ENCODE measurements around the gene S100A5. TPM values are rescaled to one million over a fixed set of nuclear protein-coding genes. Genes with fewer than 3 reads are reported as not detected.
A peak's percentile ranks its signal among the peaks of the same experiment; 100 is the strongest.

S100A5 gene
- total and polyA plus RNA-seq, 11 donors, result not detected

DNA sequence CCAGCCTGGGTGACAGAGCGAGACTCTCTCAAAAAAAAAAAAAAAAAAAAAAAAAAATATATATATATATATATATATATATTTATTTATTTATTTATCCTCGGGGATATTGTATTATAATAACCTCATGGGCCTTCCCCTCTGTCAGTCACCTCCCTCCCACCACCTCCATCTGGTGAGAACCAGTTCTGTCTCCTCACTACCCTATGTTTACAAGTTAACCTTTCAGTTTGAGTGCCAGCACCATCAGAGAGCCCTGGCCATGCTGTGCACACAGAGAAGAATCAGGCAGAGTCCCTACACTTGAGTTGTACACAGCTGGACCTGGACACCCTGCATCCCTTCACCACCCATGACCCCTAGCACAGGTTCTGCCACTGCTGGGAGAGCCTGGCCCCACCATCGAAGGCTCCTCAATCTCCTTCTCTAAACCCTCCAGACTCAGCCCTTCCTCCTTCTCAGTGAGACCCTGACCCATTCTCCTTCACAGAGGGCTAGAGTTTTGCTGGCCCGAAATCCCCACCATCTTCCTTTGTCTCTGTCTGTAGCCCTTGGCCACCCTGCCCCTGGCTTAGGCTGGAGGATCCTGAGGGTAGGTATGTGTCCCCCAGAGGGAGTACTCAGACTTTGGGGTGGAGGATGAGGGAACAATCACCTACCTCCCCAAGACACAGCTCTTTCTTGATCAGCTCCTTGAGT is 1.2 kb downstream of the S100A5 start:
- no peak overlapping the region for H3K4me3 ChIP-seq
- intact Hi-C loops (cut with DNase I), result loop anchor here in 1 of 10 donors (10.0 kb wide), 1 partner anchor 445 kb away; the partner anchor contains the start of gene RAB13
- TF ChIP-seq, protein P1, sequence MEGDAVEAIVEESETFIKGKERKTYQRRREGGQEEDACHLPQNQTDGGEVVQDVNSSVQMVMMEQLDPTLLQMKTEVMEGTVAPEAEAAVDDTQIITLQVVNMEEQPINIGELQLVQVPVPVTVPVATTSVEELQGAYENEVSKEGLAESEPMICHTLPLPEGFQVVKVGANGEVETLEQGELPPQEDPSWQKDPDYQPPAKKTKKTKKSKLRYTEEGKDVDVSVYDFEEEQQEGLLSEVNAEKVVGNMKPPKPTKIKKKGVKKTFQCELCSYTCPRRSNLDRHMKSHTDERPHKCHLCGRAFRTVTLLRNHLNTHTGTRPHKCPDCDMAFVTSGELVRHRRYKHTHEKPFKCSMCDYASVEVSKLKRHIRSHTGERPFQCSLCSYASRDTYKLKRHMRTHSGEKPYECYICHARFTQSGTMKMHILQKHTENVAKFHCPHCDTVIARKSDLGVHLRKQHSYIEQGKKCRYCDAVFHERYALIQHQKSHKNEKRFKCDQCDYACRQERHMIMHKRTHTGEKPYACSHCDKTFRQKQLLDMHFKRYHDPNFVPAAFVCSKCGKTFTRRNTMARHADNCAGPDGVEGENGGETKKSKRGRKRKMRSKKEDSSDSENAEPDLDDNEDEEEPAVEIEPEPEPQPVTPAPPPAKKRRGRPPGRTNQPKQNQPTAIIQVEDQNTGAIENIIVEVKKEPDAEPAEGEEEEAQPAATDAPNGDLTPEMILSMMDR (IDR thresholded peaks at IDR 0.05), result no peak
- no peak for TF ChIP-seq POLR2A (IDR thresholded peaks at IDR 0.05)
- peaks cover 0 to 76% (median 20%) of the 10 kb centered on the region in 12 donors for H3K4me1 ChIP-seq
- no peaks in the 10 kb centered on the region for H3K9me3 ChIP-seq
- ATAC-seq (no peak), DNase-seq (no peak)
- WGBS, 4 donors, result 84 to 92% (median 90%) methylated on average over 4 of the region's 4 CpGs
- peaks cover 0 to 20% (median 0%) of the 10 kb centered on the region in 9 donors for H3K36me3 ChIP-seq
- no peaks in the 10 kb centered on the region for H3K27me3 ChIP-seq
- H3K27ac ChIP-seq, result peak overlapping the region in 1 of 12 donors; percentile 84

GRCh38 chr1:153538315-153538821 is 2.4 kb downstream of the S100A5 start:
- H3K36me3 ChIP-seq, result peaks cover 0 to 12% (median 0%) of the 10 kb centered on the region in 9 donors
- H3K9me3 ChIP-seq, result no peaks in the 10 kb centered on the region
- H3K4me3 ChIP-seq, result no peak overlapping the region
- peaks cover 0 to 76% (median 22%) of the 10 kb centered on the region in 12 donors for H3K4me1 ChIP-seq
- TF ChIP-seq POLR2A (IDR thresholded peaks at IDR 0.05), result no peak
- TF ChIP-seq, protein P1 (IDR thresholded peaks at IDR 0.05), result no peak
- intact Hi-C loops (cut with DNase I), result loop anchor here in 1 of 10 donors (10.0 kb wide), 1 partner anchor 446 kb away; the partner anchor contains the start of gene RAB13
- DNase-seq (no peak), ATAC-seq (no peak)
- WGBS, 4 donors, result 73 to 77% (median 74%) methylated on average over 6 of the region's 6 CpGs
- H3K27ac ChIP-seq, result no peak overlapping the region
- H3K27me3 ChIP-seq, result no peaks in the 10 kb centered on the region

DNA sequence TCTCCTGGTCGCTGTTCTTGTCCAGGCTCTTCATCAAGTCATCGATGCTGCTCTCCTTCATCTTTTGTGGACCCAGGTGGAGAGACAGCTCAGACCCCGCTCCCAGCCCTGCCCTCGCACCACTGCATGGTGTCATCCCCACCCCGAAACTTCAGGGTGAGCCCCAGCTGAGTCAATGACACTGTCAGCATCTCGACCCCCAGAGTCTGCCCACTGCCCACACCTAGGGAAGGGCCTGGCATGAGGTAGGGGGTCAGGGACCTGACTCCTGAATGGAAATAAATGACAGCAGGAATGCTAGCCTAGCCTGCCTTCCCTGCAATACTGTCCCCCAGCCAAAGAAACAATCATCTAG is 3.4 kb downstream of the S100A5 start:
- Histone ChIP-seq H3K27me3 (no peaks in the 10 kb centered on the region), H3K36me3 (peaks cover 0 to 7% (median 0%) of the 10 kb centered on the region in 9 donors), H3K9me3 (no peaks in the 10 kb centered on the region), H3K4me3 (no peak overlapping the region), H3K4me1 (peaks cover 0 to 76% (median 28%) of the 10 kb centered on the region in 12 donors), H3K27ac (peak overlapping the region in 1 of 12 donors; percentile 98)
- intact Hi-C loops (cut with DNase I), result loop anchor here in 1 of 10 donors (10.0 kb wide), 1 partner anchor 447 kb away; the partner anchor contains the start of gene RAB13
- ATAC-seq (no peak), DNase-seq (no peak)
- WGBS, 4 donors, result 94 to 98% (median 97%) methylated on average over 6 of the region's 6 CpGs
- no peak for TF ChIP-seq POLR2A (IDR thresholded peaks at IDR 0.05)
- TF ChIP-seq, protein P1 (IDR thresholded peaks at IDR 0.05), result no peak

DNA sequence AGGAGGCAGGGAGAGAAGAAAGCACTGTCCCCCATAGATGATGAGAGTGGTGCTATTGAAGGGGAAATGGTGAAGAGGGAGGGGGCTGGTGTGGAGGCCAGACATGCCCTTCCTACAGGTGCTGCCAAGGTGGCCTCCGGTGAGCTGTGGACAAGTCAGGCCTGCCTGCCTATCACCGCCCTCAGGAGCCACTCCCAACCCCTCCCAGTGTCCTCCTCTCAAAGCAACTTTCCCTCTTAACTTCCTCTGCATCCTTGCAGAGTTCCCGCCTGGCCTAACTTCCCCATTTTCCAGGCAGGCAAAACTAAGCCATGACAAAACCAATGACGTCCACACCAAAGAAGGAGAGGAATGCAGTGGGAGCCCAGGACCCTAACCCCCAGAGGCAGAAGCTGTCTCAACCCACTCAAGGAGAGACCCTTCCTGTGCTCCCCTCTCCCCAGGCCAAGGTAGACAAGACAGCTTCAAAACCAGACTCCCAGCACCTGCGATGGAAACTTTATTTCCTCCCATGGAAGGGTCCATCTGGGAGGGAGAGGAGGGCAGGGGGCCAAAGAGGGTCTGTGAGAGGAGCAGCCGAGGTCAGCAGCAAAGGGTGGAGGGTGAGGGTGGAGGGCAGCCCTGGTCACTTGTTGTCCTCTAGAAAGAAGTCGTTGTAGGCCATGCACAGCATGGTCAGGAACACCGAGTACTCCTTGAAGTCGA is 3.9 kb downstream of the S100A5 start:
- WGBS, 4 donors, result 87 to 92% (median 87%) methylated on average over 9 of the region's 9 CpGs

More for the DNA sequence above, 3.9 kb downstream of the S100A5 start:
- Histone ChIP-seq H3K27me3 (no peaks in the 10 kb centered on the region), H3K4me1 (peaks cover 0 to 76% (median 28%) of the 10 kb centered on the region in 12 donors), H3K4me3 (peak overlapping the region in 11 of 12 donors; percentile 61 to 97 (median 89)), H3K27ac (peak overlapping the region; percentile 89 to 100 (median 98)), H3K36me3 (peaks cover 0 to 7% (median 0%) of the 10 kb centered on the region in 9 donors), H3K9me3 (no peaks in the 10 kb centered on the region)
- no peak for ATAC-seq
- intact Hi-C loops (cut with DNase I), result loop anchor here in 1 of 10 donors (10.0 kb wide), 1 partner anchor 448 kb away; the partner anchor contains the start of gene RAB13
- DNase-seq, result peak in 1 of 5 donors; percentile 50
- TF ChIP-seq, protein P1 (IDR thresholded peaks at IDR 0.05), result no peak
- TF ChIP-seq POLR2A (IDR thresholded peaks at IDR 0.05), result no peak

All from heart left ventricle (tissue), 16 donors.